GM18870 (cell line): ENCODE measurements around the gene CYFIP1.

Experiments
- ATAC-seq: cut with Tn5 transposase; IDR thresholded peaks from one replicate; pipeline ENCODE4 v1.9.1; 2021; ENCODE audit warnings: moderate library complexity; ENCODE audit not compliant: unreplicated experiment

The CYFIP1 gene

DNA sequence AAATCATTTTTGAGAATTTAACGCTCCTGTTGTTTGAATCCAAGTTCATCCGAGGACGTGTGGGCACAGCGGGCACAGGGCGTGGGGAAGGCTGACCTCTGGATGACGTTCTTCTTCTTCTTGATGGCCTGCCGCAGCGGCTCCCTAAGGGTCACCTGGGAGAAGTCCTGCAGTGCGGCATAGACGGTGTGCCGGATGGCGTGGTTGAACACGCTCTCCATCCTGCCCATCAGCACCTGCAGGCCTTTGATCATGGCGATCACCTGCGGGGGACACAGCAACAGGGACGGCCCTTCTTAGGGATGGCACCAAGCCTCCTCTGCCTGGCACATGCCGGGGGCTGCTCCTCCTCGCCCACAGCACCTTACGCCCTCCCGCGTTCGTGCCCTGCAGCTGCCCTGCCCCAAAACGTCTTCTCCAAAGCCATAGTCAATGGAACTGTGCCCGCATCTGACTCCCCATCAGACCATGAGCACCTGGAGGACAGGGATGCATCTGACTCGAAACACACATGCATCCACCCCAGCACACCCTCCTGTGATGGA is 61.5 kb downstream of the CYFIP1 start:
- no peak for ATAC-seq

DNA sequence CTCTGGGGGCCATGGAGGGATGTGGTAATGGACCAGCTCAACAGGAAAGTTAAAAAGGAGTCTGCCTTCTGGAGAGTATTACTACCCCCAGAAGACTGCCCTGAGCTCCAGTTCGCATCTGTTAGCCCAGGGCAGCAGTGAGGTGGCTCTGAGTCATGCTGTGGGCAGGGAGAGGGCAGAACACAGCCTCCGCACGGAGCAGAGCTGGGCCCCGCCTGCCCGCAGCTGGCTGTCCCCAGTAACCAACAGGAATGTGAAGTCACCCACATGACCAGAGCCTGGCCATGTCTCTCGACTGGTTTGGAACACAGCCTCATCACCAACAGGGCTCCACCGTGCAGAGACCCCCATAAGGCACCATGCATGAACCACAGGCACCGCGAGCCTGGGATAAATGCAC is 62.1 kb downstream of the CYFIP1 start:
- ATAC-seq, result no peak

DNA sequence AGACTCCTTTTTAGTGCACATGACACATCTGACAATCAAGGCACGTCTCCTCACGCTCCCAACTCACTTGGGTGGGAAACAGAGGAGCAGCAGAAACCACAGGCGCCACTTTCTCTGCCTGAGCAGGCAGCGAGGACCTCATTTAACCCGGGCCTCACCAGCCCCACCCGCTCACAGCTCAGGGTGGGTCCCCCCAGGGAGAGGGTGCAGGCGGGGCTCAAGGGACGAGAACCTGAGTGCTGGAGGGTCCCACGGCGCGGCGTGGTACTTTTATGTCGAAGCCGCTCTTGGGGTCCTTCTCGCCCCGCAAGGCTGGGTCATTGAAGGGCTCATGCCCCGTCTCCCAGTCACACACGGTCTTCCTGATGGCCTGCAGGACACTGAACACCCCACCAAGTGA is 62.6 kb downstream of the CYFIP1 start:
- ATAC-seq, result no peak

DNA sequence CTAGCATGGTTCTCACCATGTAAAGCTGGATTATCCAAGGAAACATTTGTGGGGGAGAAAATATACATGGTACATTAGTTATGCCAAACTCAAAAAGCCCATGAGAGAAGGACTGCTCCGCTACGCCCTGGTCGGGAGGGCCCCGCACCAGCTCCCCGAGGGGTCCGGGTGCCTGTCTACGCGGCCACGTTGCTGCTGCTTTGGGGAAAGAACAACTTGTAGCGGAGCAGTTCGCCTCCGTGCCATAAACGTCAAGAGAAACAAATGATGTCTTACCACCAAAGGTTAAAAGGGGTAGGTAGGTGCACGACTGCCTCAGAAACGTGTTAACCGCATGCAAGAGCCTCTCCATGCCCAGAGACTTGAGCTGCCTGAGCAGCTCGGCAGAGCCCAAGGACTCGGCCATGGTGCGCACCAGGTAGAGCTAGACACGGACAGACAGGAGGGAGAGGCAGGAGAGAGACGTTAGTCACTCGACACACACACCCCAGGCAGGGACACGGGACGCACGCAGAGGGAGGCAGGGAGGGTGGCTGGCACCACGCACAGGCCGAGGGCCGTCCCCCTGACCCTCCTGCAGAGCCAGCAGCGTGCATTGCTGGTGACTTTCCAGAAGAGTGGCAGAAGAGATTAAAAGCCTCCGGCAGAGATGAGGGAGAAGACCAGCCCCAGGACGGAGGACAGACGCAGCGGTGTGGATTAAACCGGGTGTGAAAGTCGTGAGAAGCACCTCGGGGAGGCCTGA is 63.4 kb downstream of the CYFIP1 start:
- no peak for ATAC-seq

DNA sequence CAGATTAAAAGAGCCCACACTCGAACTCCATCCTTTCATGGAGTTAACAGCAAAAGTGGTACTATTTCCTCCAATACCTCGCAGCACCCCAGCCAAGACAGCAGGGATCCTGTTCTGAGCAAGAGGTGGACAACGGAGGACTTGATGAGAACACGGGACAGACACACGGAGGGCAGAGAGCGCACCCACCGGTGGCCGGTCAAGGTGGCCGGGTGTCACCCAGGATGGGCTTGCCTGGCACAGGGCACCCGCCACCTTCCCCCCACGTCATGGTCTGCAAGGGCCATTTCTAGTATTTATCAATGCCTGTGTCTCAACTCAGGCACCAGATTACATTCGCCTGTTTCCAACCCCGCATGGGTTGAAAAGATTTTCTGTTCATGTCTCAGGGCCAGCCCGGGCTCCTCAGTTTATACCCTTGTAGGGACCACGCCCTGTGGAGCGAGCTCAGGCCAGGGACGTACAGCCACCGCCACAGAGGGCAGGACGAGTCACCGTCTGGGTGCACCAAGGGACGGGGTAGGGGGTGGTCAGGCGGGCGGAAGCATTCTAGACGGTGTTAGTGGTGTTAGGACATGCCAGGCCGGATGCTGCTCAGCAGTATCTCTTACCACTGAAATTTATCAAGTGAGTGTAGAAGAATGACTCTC is 64.2 kb downstream of the CYFIP1 start:
- ATAC-seq, result no peak

DNA sequence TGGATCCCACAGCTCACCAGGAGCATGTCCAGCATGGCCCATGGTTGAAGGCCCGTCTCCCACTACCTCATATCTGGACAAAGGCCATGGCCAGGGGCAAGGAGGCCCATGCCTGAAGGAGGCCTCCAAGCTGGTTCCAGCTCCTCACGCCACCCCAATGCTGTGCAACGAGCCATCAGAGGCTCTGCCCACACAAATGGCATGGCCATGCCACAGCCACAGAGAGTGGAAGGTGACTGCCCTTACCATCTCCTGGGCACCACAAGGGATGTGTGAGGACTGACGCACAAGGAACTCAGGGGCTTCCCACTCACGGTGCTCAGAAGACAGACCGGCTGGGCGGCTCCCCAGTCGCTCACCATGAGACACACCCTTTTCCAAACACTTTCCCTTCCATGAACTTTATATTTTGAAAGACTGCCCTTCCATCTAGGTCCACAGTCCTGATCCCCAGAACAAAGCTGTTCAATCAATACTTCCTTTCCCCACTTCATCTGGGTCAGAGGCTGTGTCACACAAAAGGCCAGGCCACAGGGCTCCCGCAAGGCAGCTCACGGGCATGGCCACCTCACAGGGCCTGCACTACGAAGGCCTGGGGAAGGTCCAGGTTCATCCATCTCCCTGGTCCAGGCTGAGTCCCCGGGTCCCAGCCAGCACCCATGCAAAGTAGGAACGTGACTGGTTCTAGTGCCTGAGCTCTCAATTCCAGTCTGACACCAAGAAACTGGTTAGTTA is 66.4 kb downstream of the CYFIP1 start:
- no peak for ATAC-seq

DNA sequence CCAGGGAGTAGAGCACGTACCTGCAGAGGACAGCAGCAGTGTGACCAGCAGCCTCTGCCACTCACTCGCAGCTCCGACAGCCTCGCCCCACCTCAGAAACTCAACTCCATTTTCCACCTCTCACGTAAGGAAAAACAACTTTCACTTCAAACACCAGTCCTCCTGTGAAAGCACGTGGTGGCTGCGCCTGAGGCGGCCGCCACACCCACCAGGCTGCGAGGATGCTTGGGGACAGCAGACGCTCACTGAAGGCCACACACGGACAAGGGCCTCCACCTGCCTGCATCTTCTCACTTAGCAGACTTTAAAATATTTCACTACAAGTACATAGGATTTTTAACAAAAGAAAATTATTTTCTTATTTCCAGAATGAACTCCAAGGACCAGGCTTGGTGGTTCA is 67.9 kb downstream of the CYFIP1 start:
- no peak for ATAC-seq

DNA sequence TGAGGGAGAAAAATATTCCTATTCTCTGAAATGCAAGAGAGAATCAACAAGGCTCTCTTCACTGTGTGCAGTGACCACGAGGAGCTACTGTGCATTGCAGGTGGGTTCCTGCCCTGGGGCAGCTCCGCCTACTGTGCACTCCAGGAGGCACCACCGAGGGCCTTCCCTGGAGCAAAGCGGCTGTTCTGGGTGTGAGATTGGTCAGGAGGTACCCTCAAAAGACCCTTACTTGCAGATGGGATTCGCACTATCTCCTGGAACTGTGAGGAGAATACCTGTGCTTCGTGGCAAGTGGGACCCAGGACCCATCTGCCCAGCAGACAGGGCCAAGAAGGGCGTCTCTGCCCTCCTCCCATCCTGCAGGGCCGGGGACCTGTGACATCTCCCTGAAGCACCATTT is 68.9 kb downstream of the CYFIP1 start:
- ATAC-seq, result no peak

DNA sequence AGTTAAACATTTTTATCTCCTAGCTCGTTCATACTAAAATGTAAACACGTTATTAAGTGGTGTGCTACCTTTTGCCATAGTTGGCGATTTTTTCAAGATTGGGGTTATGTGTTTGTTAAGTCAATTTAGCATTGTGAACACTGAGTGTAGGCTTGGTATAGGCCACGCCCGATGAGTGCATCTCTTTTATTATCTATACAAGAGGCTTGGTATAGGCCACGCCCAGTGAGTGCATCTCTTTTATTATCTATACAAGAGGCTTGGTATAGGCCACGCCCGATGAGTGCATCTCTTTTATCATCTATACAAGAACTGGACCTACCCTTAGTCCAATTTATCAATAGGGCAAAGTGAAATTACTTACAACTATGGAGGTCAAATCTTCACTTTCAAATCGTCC is 71.3 kb downstream of the CYFIP1 start:
- no peak for ATAC-seq

DNA sequence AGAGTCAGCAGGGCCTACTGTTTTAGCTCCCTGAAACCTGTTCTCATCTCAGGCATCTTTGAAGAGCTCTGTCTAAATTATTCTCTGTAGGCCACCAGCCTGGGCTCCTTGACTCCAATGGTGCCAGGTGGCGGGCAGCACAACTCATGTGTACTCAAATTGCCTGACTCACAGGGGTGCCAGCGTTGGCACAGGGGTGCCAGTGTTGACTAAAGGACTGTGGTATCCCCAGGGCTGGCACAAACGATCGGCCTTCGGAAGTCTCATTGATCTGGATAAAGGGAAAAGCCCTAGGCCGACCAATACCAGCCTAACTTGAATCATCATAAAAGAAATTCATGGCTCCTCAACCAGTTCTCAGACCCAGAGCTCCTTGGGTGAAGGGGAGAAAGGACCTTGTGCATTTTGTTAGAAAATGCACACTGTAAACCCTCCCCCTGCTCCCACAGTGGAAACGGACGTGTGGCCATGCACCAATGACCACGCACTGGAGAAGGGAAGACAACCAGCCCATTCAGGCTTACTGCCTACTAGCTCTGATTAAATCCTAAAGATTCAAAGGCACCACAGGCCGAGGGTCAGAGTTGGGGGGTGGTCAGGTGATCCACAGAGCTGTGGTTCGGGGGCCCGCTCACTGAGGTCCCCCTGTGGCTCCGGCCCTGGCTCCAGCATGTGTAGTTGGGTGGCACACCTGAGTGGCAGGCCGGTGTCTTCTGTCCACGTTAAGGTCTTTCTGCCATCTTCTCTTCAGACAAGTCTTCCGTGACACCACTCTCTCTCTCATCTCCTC is 72.8 kb downstream of the CYFIP1 start:
- ATAC-seq, result no peak

DNA sequence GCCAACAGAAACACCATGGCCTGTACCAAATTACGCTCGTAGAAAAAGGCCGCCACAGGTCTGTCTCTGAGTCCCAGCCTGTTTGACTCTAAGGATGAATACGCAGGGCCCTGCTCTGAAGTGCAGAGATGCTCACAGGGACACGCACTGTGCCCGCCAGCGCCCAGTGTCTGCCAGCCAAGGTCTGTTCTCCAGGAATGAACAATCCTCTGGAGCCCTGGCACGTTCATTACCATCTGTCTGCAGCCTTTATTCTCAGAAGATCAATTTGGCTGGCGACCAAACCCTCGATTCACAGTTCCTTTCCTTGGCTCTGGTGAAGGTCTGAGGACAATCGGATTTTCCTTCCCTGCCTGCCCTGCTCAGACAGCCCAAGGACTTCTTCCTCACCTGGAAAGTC is 75.4 kb downstream of the CYFIP1 start:
- ATAC-seq, result no peak

DNA sequence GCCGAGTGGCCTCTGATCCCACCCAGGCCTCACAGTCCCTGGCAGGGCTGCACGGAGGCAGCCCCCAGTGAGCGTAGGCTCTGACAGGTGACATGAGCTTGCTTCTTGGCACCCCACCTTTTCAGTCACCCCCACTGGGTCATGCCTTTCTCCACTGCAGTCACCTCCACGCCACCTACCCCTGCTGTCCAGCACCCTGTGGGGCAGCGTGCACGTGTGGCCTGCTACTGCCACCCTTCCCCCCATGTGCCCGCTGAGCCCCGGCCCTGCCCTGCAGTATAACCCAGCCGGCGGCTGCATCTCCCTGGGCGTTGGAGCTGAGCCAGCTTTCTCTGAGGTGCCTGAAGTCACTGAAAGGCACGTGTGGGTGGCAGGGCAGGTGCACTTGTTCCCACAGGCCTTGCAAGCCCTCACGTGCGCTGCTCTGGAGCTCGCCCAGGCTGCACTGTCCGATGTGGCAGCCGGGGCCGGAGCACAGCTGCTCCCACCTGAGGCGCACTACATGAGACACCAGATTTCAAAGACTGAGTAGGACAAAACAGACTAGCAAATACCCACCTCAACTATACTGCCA is 76.1 kb downstream of the CYFIP1 start:
- ATAC-seq, result no peak

DNA sequence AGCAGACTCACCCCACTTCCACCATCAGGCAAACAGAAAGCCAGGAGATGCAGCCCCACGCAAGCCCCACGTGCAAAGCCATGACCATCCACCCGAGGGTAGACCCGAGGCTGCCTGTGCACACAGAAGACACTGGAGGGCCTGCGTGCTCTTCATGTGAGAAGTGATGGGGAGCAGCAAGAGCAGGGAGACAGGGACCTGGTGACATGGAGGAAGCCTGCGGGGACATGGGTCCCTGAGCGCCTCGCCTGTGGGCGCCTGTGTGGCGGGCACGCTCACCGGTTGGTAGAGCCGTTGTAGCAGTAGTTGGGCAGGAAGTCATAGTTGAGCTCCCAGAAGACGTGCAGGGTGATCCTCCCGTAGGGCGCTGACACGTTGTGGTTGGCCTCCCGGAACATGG is 76.7 kb downstream of the CYFIP1 start:
- no peak for ATAC-seq

DNA sequence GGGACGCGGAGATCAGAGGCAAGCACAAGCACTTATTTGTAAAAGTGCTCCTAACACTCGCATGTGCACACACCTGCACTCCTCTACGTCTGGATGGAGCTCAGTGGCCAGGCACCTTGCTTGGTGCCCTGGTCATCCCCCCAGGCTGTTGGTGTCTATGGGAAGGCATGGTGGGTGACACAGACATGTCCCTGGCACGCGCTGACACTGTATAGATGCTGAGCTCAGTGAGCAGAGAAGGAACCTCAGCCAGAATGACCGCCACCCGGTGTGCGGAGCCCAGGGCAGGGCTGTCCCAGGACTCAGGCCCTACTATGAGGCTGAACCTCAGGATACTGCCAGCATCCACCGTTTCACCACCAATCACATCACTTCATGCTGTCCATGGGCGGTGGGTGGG is 77.2 kb downstream of the CYFIP1 start:
- no peak for ATAC-seq

DNA sequence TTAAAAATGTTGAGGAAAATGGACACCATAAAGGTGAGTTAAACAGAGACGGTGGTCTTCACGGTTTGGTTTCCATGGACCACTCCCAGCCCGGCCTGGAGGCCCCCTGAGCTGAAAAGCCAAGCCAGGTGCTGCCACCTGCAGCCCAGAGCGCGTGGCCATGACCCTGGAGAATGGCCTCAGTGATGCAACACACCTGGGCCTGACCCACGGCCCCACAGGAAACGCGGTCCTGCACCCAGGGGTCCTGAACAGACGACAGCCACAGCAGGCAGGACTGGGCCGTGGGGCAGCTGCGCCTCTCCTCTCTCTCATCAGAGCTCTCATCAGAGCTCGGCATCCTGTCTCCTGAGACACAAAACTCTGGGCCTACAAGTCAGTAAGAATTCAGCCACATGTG is 77.6 kb downstream of the CYFIP1 start:
- no peak for ATAC-seq

DNA sequence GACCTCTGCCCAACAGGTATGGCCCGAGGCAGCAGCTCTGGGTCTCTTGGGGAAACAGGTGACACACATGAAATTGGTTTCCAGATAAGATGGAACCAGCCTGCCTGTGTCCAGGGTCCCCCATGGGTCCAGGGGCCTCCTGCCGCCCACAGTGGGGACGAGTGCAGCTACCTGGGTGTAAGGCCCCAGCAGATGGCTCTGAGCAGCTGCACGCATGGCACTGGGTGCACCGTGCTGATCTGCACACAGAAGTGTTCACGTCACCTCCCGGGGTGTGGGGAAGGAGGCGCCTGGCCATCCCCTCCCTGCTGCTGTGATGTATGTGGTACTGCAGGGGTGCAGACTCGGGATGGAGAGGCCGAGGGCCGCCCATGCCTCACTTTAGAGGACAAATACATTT is 78.1 kb downstream of the CYFIP1 start:
- no peak for ATAC-seq

DNA sequence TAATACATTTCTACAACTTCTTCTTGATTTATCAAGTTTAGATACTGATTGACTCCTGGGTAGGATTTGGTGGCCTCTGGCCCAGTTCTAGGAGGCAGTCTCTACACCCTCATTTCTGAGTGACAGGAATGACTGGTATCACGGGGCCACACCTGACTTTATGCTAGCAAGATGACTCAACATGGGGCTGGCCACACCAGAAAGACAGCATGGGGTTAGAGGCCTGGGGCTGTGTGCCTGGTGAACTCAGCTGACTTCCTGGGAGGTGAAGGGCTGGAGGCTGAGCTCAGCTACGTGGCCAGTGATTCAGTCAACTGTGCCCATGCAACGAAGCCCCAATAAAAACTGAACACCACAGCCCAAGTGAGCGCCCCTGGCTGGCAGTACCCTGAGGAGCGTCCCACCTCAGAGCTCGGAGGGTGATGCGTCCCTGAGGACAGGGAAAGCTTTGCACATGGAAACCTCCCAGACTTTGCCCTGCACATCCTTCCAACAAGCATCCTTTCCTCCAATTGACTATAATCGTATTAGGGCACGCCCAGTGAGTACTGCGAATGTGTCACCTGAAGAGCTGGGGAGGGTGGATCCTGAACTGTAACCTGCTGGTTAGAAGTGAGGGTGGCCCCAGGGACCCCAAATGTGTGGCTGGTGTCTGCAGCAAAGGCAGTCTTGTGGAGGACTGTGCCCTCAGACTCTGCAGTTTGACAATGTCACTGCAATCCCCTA is 84.5 kb downstream of the CYFIP1 start:
- peak; percentile 74 for ATAC-seq

DNA sequence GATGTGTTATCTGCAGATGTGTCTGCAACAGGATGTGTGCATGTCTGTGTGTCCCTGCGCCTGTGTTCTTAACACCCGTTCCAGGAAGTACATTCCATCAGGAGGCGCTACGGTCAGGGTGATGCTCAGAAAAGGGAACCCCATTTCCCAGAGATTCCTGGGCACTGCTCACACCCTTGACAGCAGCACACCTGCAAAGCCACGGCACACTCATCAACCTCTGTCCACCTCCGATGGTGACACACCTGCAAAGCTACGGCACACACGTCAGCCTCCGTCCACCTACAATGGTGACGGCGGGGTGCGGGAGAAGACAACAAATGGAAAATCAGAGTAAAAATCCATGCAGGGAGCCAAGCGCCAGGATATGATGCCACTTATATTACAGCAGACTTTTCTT is 86.3 kb downstream of the CYFIP1 start:
- no peak for ATAC-seq

DNA sequence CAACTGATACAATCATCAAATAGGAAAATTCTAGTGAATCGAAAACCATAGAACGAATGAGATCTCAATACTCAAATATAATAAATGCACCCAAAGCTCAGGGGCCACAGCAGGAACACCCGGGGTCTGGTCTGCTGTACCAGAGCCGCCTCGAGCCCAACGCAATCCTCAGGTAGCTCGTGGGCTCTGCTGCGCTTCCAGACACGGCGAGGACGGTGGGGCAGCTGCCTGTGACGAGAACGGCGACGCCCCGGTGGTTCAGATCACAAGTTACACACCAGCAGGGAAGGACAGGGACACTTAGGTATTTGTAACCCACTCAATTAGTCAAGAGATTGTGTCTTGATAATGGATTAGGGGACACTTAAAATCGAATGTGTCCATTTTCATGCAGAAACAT is 87.1 kb downstream of the CYFIP1 start:
- no peak for ATAC-seq

DNA sequence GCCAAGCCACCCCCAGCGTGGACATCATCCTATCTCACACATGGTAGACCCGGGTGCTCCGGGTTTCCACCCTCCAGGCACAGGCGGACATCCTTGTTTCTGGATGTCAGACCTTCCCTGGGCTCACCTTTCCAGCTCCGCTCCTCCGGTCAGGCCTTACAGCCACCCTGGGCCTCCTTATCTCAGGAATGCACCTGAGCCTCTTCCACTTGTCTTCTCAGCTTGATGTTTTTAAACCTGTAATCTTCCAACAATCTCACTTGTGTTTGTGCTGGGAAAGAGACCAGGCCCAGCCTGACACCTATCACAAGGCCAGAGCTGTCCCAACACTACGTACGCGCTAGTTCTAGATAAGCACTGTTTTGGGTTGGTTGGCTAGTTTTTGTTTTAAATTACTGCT is 87.8 kb downstream of the CYFIP1 start:
- no peak for ATAC-seq
